ENCODE measurements around the gene BRMS1L.

BRMS1L gene

GRCh38 chr14:35806006-35806907, 19.9 kb upstream of the BRMS1L start:
- H3K27me3 ChIP-seq (ENCODE audit: insufficient read depth, low read length), result no peaks in the 10 kb centered on the region
- no peak overlapping the region for H4K12ac ChIP-seq (ENCODE audit: low read depth, low read length)
- H2AFZ ChIP-seq (ENCODE audit: insufficient read depth, low read length, poor library complexity), result no peak overlapping the region
- no peak overlapping the region for H2BK12ac ChIP-seq (ENCODE audit: low read length)
- H2BK120ac ChIP-seq (ENCODE audit: insufficient read depth, low read length, poor library complexity), result no peak overlapping the region
- no peak overlapping the region for H3K27ac ChIP-seq (ENCODE audit: low read depth, low read length)
- H4K8ac ChIP-seq (ENCODE audit: low read depth, low read length), result no peak overlapping the region
- H3K36me3 ChIP-seq (ENCODE audit: control insufficient read depth in 1 of 2, insufficient read depth in 2 of 2, low read length in 2 of 2), result no peaks in the 10 kb centered on the region
- no peak overlapping the region for H3K18ac ChIP-seq (ENCODE audit: low read length)
- H2BK5ac ChIP-seq (ENCODE audit: low read depth, low read length, poor library complexity), result no peak overlapping the region
- WGBS (ENCODE audit: extremely low coverage, insufficient coverage, insufficient read length), result no CpG with 5 or more reads among the region's 2 CpGs
- H3K23ac ChIP-seq (ENCODE audit: low read length), result no peak overlapping the region
- no peaks in the 10 kb centered on the region for H3K4me1 ChIP-seq (ENCODE audit: control insufficient read depth in 1 of 2, insufficient read depth in 2 of 2, low read length in 2 of 2)
- no peak for DNase-seq
- no peak overlapping the region for H3K9ac ChIP-seq (ENCODE audit: low read length)
- H2AK5ac ChIP-seq (ENCODE audit: low read length), result no peak overlapping the region
- no peak overlapping the region for H4K91ac ChIP-seq (ENCODE audit: low read depth, low read length)
- H3K79me1 ChIP-seq (ENCODE audit: low read length), result peaks cover 4% of the 10 kb centered on the region
- peaks cover 4% of the 10 kb centered on the region for H3K79me2 ChIP-seq (ENCODE audit: control insufficient read depth, insufficient read depth, low read length, poor library complexity)
- H3K9me3 ChIP-seq (ENCODE audit: insufficient read depth, low read depth, low read length), result no peaks in the 10 kb centered on the region
- no peak overlapping the region for H3K4me3 ChIP-seq (ENCODE audit: low read depth, low read length)
- no peak overlapping the region for H3K14ac ChIP-seq (ENCODE audit: low read length)
- no peak overlapping the region for H3K4me2 ChIP-seq (ENCODE audit: low read length)
- no peak overlapping the region for H3K4ac ChIP-seq (ENCODE audit: low read depth, low read length)

GRCh38 chr14:35807131-35807961, 18.8 kb upstream of the BRMS1L start:
- Histone ChIP-seq H3K23ac (ENCODE audit: low read length) (no peak overlapping the region), H3K79me2 (ENCODE audit: control insufficient read depth, insufficient read depth, low read length, poor library complexity) (peaks cover 4% of the 10 kb centered on the region), H2BK120ac (ENCODE audit: insufficient read depth, low read length, poor library complexity) (no peak overlapping the region), H3K4ac (ENCODE audit: low read depth, low read length) (no peak overlapping the region), H3K18ac (ENCODE audit: low read length) (no peak overlapping the region), H3K27ac (ENCODE audit: low read depth, low read length) (no peak overlapping the region), H3K79me1 (ENCODE audit: low read length) (peaks cover 4% of the 10 kb centered on the region), H3K9ac (ENCODE audit: low read length) (no peak overlapping the region), H2BK12ac (ENCODE audit: low read length) (no peak overlapping the region), H2AK5ac (ENCODE audit: low read length) (no peak overlapping the region), H3K27me3 (ENCODE audit: insufficient read depth, low read length) (no peaks in the 10 kb centered on the region), H4K91ac (ENCODE audit: low read depth, low read length) (no peak overlapping the region), H2AFZ (ENCODE audit: insufficient read depth, low read length, poor library complexity) (no peak overlapping the region), H4K8ac (ENCODE audit: low read depth, low read length) (no peak overlapping the region), H4K12ac (ENCODE audit: low read depth, low read length) (no peak overlapping the region), H2BK5ac (ENCODE audit: low read depth, low read length, poor library complexity) (no peak overlapping the region), H3K9me3 (ENCODE audit: insufficient read depth, low read depth, low read length) (no peaks in the 10 kb centered on the region), H3K4me2 (ENCODE audit: low read length) (no peak overlapping the region), H3K36me3 (ENCODE audit: control insufficient read depth in 1 of 2, insufficient read depth in 2 of 2, low read length in 2 of 2) (no peaks in the 10 kb centered on the region), H3K4me3 (ENCODE audit: low read depth, low read length) (no peak overlapping the region), H3K4me1 (ENCODE audit: control insufficient read depth in 1 of 2, insufficient read depth in 2 of 2, low read length in 2 of 2) (no peaks in the 10 kb centered on the region), H3K14ac (ENCODE audit: low read length) (no peak overlapping the region)
- peak in 1 of 2 donors; percentile 2 for DNase-seq
- WGBS (ENCODE audit: extremely low coverage, insufficient coverage, insufficient read length), result no CpG with 5 or more reads among the region's 8 CpGs

- WGBS (ENCODE audit: extremely low coverage, insufficient coverage, insufficient read length), result no CpG with 5 or more reads among the region's 11 CpGs
- no peaks in the 10 kb centered on the region for H3K9me3 ChIP-seq (ENCODE audit: insufficient read depth, low read depth, low read length)
- no peak overlapping the region for H3K4ac ChIP-seq (ENCODE audit: low read depth, low read length)
- H3K79me1 ChIP-seq (ENCODE audit: low read length), result peaks cover 4% of the 10 kb centered on the region
- no peaks in the 10 kb centered on the region for H3K36me3 ChIP-seq (ENCODE audit: control insufficient read depth in 1 of 2, insufficient read depth in 2 of 2, low read length in 2 of 2)
- H3K4me1 ChIP-seq (ENCODE audit: control insufficient read depth in 1 of 2, insufficient read depth in 2 of 2, low read length in 2 of 2), result no peaks in the 10 kb centered on the region
- peaks cover 4% of the 10 kb centered on the region for H3K79me2 ChIP-seq (ENCODE audit: control insufficient read depth, insufficient read depth, low read length, poor library complexity)
- no peaks in the 10 kb centered on the region for H3K27me3 ChIP-seq (ENCODE audit: insufficient read depth, low read length)
- peak overlapping the region; percentile 67 for H3K9ac ChIP-seq (ENCODE audit: low read length)
- no peak overlapping the region for H2AK5ac ChIP-seq (ENCODE audit: low read length)
- peak overlapping the region; percentile 93 for H3K4me2 ChIP-seq (ENCODE audit: low read length)
- H3K23ac ChIP-seq (ENCODE audit: low read length), result no peak overlapping the region
- H2BK5ac ChIP-seq (ENCODE audit: low read depth, low read length, poor library complexity), result peak overlapping the region; percentile 76
- H3K27ac ChIP-seq (ENCODE audit: low read depth, low read length), result peak overlapping the region; percentile 73
- H3K4me3 ChIP-seq (ENCODE audit: low read depth, low read length), result peak overlapping the region; percentile 74
- peak overlapping the region; percentile 79 for H2AFZ ChIP-seq (ENCODE audit: insufficient read depth, low read length, poor library complexity)
- no peak overlapping the region for H4K91ac ChIP-seq (ENCODE audit: low read depth, low read length)
- peak overlapping the region; percentile 78 for H4K8ac ChIP-seq (ENCODE audit: low read depth, low read length)
- H2BK120ac ChIP-seq (ENCODE audit: insufficient read depth, low read length, poor library complexity), result no peak overlapping the region
- H3K18ac ChIP-seq (ENCODE audit: low read length), result peak overlapping the region; percentile 14
- DNase-seq, result peak in 1 of 2 donors; percentile 50
- no peak overlapping the region for H2BK12ac ChIP-seq (ENCODE audit: low read length)
- H4K12ac ChIP-seq (ENCODE audit: low read depth, low read length), result peak overlapping the region; percentile 69
- peak overlapping the region; percentile 80 for H3K14ac ChIP-seq (ENCODE audit: low read length)
Measured at GRCh38 chr14:35808076-35808637, 18.0 kb upstream of the BRMS1L start.
